SU-DHL-6 (cell line): ENCODE data around the gene CLDN9.
A peak's percentile ranks its signal among the peaks of the same experiment; 100 is the strongest.

ENCODE experiments used
- H2AFZ ChIP-seq: fragments of 200-600 bp; sonication (generic); 2 replicates; pipeline ENCODE4 v1.6.1; 2014; ENCODE audit warnings: low read depth, mild to moderate bottlenecking, moderate library complexity, mixed read lengths, antibody characterized with exemption, low read length; ENCODE audit not compliant: severe bottlenecking
- H3F3A ChIP-seq: fragments of 200-600 bp; shearing (Covaris generic); 2 replicates; pipeline ENCODE4 v1.6.0; 2016; ENCODE audit warnings: antibody characterized with exemption, mild to moderate bottlenecking; ENCODE audit not compliant: insufficient read depth
- H3K27ac ChIP-seq: fragments of 200-600 bp; sonication (generic); 2 replicates; pipeline ENCODE4 v1.5.1; 2016; ENCODE audit warnings: low read depth, mild to moderate bottlenecking, low read length, moderate library complexity, mixed read lengths
- H3K27me3 ChIP-seq: fragments of 200-600 bp; sonication (generic), shearing (Covaris generic); 2 replicates; pipeline ENCODE4 v1.6.0; 2014; ENCODE audit warnings: mild to moderate bottlenecking, low read length
- H3K36me3 ChIP-seq: fragments of 200-600 bp; sonication (generic); 2 replicates; pipeline ENCODE4 v1.6.1; 2014; ENCODE audit warnings: mild to moderate bottlenecking, low read length, mixed read lengths
- H3K4me2 ChIP-seq: fragments of 300-600, 200-600 bp; shearing (Covaris generic), sonication (generic); 2 replicates; pipeline ENCODE4 v1.6.0; 2014; ENCODE audit warnings: low read length, low read depth, mild to moderate bottlenecking; ENCODE audit not compliant: poor library complexity, severe bottlenecking
- H3K4me3 ChIP-seq: fragments of 200-600 bp; sonication (generic); 2 replicates; pipeline ENCODE4 v1.5.1; 2014; ENCODE audit warnings: antibody characterized with exemption, low read length, mild to moderate bottlenecking, mixed read lengths; ENCODE audit not compliant: insufficient read depth, poor library complexity, severe bottlenecking
- H3K79me2 ChIP-seq: fragments of 200-600 bp; sonication (generic); 2 replicates; pipeline ENCODE4 v1.6.1; 2014; ENCODE audit warnings: mild to moderate bottlenecking, low read length, moderate library complexity; ENCODE audit not compliant: insufficient read depth
- H3K9ac ChIP-seq: fragments of 200-600 bp; sonication (generic); 2 replicates; pipeline ENCODE4 v1.7.0; 2014; ENCODE audit warnings: mild to moderate bottlenecking, low read length
- H3K9me2 ChIP-seq: fragments of 200-600 bp; sonication (generic); replicated peaks from 2 replicates; pipeline ENCODE4 v1.6.1; 2014; ENCODE audit warnings: low read length; ENCODE audit not compliant: insufficient read depth
- H3K9me3 ChIP-seq: fragments of 200-600 bp; sonication (generic); 2 replicates; pipeline ENCODE4 v1.6.1; 2014; ENCODE audit warnings: low read length, mixed read lengths; ENCODE audit not compliant: insufficient read depth
- H4K20me1 ChIP-seq: fragments of 200-600 bp; sonication (generic); 2 replicates; pipeline ENCODE4 v1.6.1; 2014; ENCODE audit warnings: low read depth, mild to moderate bottlenecking, antibody characterized with exemption, low read length, moderate library complexity, mixed read lengths
- CTCF ChIP-seq: fragments of 200-600 bp; sonication (generic); IDR thresholded peaks from one replicate; pipeline ENCODE4 v1.5.1; 2017; ENCODE audit warnings: antibody characterized with exemption, mild to moderate bottlenecking, low read length, moderate library complexity; ENCODE audit not compliant: insufficient read depth, poor library complexity, severe bottlenecking
- EZH2phosphoT487 ChIP-seq: fragments of 200-600 bp; sonication (generic), shearing (Covaris generic); conservative IDR thresholded peaks from 2 replicates; pipeline ENCODE4 v1.6.1; 2018; ENCODE audit warnings: mild to moderate bottlenecking, antibody characterized with exemption, low read length, moderate library complexity, mixed read lengths

The CLDN9 gene

GRCh38 chr16:3023669-3024478, 11.2 kb downstream of the CLDN9 start, which contains the start of the genes HCFC1R1 and THOC6:
TSS of gene HCFC1R1 (minus strand) at chr16:3023942. CDS start at chr16:3023941, 1 bp downstream.
TSS of gene THOC6 (plus strand) at chr16:3024035. CDS start at chr16:3024327, 292 bp downstream.
- TF ChIP-seq CTCF (no peak), EZH2phosphoT487 (no peak)
- Histone ChIP-seq H3K4me3 (peak within 1 kb of the TSS; percentile 73), H3K36me3 (no peaks in the 10 kb centered on the region), H3K9me2 (no peaks in the 10 kb centered on the region), H3K79me2 (no peaks in the 10 kb centered on the region), H3K9me3 (no peaks in the 10 kb centered on the region), H4K20me1 (no peaks in the 10 kb centered on the region), H2AFZ (peak within 1 kb of the TSS; percentile 49), H3K27ac (peak within 1 kb of the TSS; percentile 79), H3K4me2 (peak within 1 kb of the TSS; percentile 97), H3K27me3 (no peaks in the 10 kb centered on the region), H3F3A (peaks cover 18% of the 10 kb centered on the region), H3K9ac (peak within 1 kb of the TSS; percentile 79)

- Histone ChIP-seq H3K4me2 (peak overlapping the region; percentile 97), H3K9ac (no peak overlapping the region), H3K27me3 (no peaks in the 10 kb centered on the region), H3F3A (peaks cover 18% of the 10 kb centered on the region), H3K27ac (no peak overlapping the region), H3K36me3 (no peaks in the 10 kb centered on the region), H3K79me2 (no peaks in the 10 kb centered on the region), H3K9me2 (no peaks in the 10 kb centered on the region), H4K20me1 (no peaks in the 10 kb centered on the region), H2AFZ (no peak overlapping the region), H3K4me3 (no peak overlapping the region), H3K9me3 (no peaks in the 10 kb centered on the region)
- TF ChIP-seq CTCF (no peak), EZH2phosphoT487 (no peak)
Observed at GRCh38 chr16:3025032-3026002, 12.6 kb downstream of the CLDN9 start.

- Histone ChIP-seq H3K4me3 (no peak overlapping the region), H3F3A (peaks cover 18% of the 10 kb centered on the region), H3K79me2 (no peaks in the 10 kb centered on the region), H3K9me2 (no peaks in the 10 kb centered on the region), H2AFZ (no peak overlapping the region), H3K9ac (no peak overlapping the region), H3K4me2 (no peak overlapping the region), H3K27me3 (no peaks in the 10 kb centered on the region), H3K36me3 (no peaks in the 10 kb centered on the region), H3K27ac (no peak overlapping the region), H4K20me1 (no peaks in the 10 kb centered on the region), H3K9me3 (no peaks in the 10 kb centered on the region)
- TF ChIP-seq EZH2phosphoT487 (no peak), CTCF (no peak)
Observed at GRCh38 chr16:3026003-3026378, 13.3 kb downstream of the CLDN9 start.
